Sigmoid colon (tissue), 7 donors: ENCODE results near the gene TRPM2. TPM values are rescaled to one million over a fixed set of nuclear protein-coding genes. Genes with fewer than 3 reads are reported as not detected.

Experiments
- DNase-seq: peaks from one replicate; pipeline ENCODE4 v3.0.0-alpha.2; 2019
- H3K27ac ChIP-seq, 4 donors: fragments of 200-600 bp; sonication (generic); one replicate each; pipeline ENCODE4 v1.5.1; 2016 to 2019; ENCODE audit warnings: mild to moderate bottlenecking in 1 of 4
- H3K27me3 ChIP-seq, 3 donors: fragments of 200-600 bp; sonication (generic); one replicate each; pipeline ENCODE4 v1.5.1; 2019; ENCODE audit warnings: mild to moderate bottlenecking in 1 of 3
- H3K36me3 ChIP-seq, 4 donors: fragments of 200-600 bp; sonication (generic); one replicate each; pipeline ENCODE4 v1.5.1; 2016 to 2019
- H3K4me1 ChIP-seq, 4 donors: fragments of 200-600 bp; sonication (generic); one replicate each; pipeline ENCODE4 v1.5.1; 2017 to 2019
- H3K4me3 ChIP-seq, 4 donors: fragments of 200-600 bp; sonication (generic); one replicate each; pipeline ENCODE4 v1.5.1; 2017 to 2019; ENCODE audit warnings: mild to moderate bottlenecking in 2 of 4, moderate library complexity in 1 of 4
- H3K9me3 ChIP-seq, 4 donors: fragments of 200-600 bp in 3 of 4; sonication (generic) in 3 of 4; one replicate each; pipeline versions ENCODE4 v1.5.1 to v1.6.1; 2013 to 2019
- EP300 ChIP-seq, 4 donors: sonication (generic); formaldehyde crosslinking; IDR thresholded peaks; one replicate each; pipeline ENCODE4 v1.6.1; 2017; ENCODE audit warnings: antibody characterized with exemption in 4 of 4
- POLR2A ChIP-seq, 2 donors: fragments of 450-650 bp; IDR thresholded peaks; one replicate each; pipeline ENCODE4 v1.6.1; 2016; ENCODE audit warnings: antibody characterized with exemption in 2 of 2, mild to moderate bottlenecking in 2 of 2, moderate library complexity in 2 of 2
- POLR2AphosphoS5 ChIP-seq, 4 donors: sonication (generic); formaldehyde crosslinking; IDR thresholded peaks; one replicate each; pipeline ENCODE4 v1.6.1; 2017; ENCODE audit warnings: antibody characterized with exemption in 4 of 4
- WGBS, 2 donors: extraction: QIAGEN DNeasy Blood & Tissue Kit; methylation state at CpG; one replicate each; pipeline ENCODE4 v1.1.7; 2013; 5-methylcytosine and 5-hydroxymethylcytosine counted together
- intact Hi-C: fragments of 100-400 bp; cut with DNase I; formaldehyde crosslinking; loops from one replicate; pipeline ENCODE4 v1.15.1; 2023
- polyA plus RNA-seq, 3 donors: library from polyadenylated mRNA; stranded (reverse); fragments of 200-250 nt; gene quantifications; one replicate each; pipeline ENCODE4 v1.2.3, GENCODE V29; 2013
- total RNA-seq, 4 donors: library from RNA; depleted of rRNA; stranded (reverse); fragments of >200 nt; gene quantifications; one replicate each; pipeline ENCODE4 v1.1.0, GENCODE V29; 2016
- TF ChIP-seq, protein P1 (sequence below), 4 experiments: fragments of 450-650 bp in 3 of 4; fragments of 200-600 bp in 1 of 4; IDR thresholded peaks; one replicate each; pipeline ENCODE4 v1.5.1; 2016 to 2019; ENCODE audit warnings: antibody characterized with exemption in 4 of 4, mild to moderate bottlenecking in 3 of 4, moderate library complexity in 2 of 4
- donor health status: healthy with polysubstance abuse.
- donor health status: Bipolar disorder and iron deficiency.
- donor health status: healthy.

The TRPM2 gene
- total and polyA plus RNA-seq, 7 donors, result 1.6 to 4.9 (median 3.4) TPM

- TF ChIP-seq POLR2A (IDR thresholded peaks at IDR 0.05) (no peak), POLR2AphosphoS5 (IDR thresholded peaks at IDR 0.05) (no peak), EP300 (IDR thresholded peaks at IDR 0.05) (no peak)
- TF ChIP-seq, protein P1, sequence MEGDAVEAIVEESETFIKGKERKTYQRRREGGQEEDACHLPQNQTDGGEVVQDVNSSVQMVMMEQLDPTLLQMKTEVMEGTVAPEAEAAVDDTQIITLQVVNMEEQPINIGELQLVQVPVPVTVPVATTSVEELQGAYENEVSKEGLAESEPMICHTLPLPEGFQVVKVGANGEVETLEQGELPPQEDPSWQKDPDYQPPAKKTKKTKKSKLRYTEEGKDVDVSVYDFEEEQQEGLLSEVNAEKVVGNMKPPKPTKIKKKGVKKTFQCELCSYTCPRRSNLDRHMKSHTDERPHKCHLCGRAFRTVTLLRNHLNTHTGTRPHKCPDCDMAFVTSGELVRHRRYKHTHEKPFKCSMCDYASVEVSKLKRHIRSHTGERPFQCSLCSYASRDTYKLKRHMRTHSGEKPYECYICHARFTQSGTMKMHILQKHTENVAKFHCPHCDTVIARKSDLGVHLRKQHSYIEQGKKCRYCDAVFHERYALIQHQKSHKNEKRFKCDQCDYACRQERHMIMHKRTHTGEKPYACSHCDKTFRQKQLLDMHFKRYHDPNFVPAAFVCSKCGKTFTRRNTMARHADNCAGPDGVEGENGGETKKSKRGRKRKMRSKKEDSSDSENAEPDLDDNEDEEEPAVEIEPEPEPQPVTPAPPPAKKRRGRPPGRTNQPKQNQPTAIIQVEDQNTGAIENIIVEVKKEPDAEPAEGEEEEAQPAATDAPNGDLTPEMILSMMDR (IDR thresholded peaks at IDR 0.05), result no peak
- Histone ChIP-seq H3K4me3 (no peak overlapping the region), H3K27me3 (no peaks in the 10 kb centered on the region), H3K27ac (no peak overlapping the region), H3K36me3 (no peaks in the 10 kb centered on the region), H3K9me3 (no peaks in the 10 kb centered on the region), H3K4me1 (peaks cover 0 to 10% (median 0%) of the 10 kb centered on the region in 4 donors)
- intact Hi-C loops, result no loop called here
- DNase-seq, result peak; percentile 19
- WGBS, 2 donors, result 78 to 79% methylated on average over 19 of the region's 19 CpGs
Measured at GRCh38 chr21:44445145-44445812, 91.9 kb downstream of the TRPM2 start.

- Histone ChIP-seq H3K36me3 (no peaks in the 10 kb centered on the region), H3K4me1 (peaks cover 0 to 10% (median 0%) of the 10 kb centered on the region in 4 donors), H3K27me3 (no peaks in the 10 kb centered on the region), H3K4me3 (no peak overlapping the region), H3K27ac (no peak overlapping the region), H3K9me3 (peaks cover 0 to 2% (median 0%) of the 10 kb centered on the region in 4 donors)
- 51 to 62% methylated on average over 13 of the region's 13 CpGs for WGBS, 2 donors
- TF ChIP-seq EP300 (IDR thresholded peaks at IDR 0.05), result no peak
- TF ChIP-seq POLR2A (IDR thresholded peaks at IDR 0.05), result no peak
- TF ChIP-seq, protein P1 (IDR thresholded peaks at IDR 0.05), result no peak
- no peak for TF ChIP-seq POLR2AphosphoS5 (IDR thresholded peaks at IDR 0.05)
- intact Hi-C loops, result no loop called here
- DNase-seq, result peak; percentile 53
Measured at GRCh38 chr21:44448651-44449131, 95.3 kb downstream of the TRPM2 start.

DNA sequence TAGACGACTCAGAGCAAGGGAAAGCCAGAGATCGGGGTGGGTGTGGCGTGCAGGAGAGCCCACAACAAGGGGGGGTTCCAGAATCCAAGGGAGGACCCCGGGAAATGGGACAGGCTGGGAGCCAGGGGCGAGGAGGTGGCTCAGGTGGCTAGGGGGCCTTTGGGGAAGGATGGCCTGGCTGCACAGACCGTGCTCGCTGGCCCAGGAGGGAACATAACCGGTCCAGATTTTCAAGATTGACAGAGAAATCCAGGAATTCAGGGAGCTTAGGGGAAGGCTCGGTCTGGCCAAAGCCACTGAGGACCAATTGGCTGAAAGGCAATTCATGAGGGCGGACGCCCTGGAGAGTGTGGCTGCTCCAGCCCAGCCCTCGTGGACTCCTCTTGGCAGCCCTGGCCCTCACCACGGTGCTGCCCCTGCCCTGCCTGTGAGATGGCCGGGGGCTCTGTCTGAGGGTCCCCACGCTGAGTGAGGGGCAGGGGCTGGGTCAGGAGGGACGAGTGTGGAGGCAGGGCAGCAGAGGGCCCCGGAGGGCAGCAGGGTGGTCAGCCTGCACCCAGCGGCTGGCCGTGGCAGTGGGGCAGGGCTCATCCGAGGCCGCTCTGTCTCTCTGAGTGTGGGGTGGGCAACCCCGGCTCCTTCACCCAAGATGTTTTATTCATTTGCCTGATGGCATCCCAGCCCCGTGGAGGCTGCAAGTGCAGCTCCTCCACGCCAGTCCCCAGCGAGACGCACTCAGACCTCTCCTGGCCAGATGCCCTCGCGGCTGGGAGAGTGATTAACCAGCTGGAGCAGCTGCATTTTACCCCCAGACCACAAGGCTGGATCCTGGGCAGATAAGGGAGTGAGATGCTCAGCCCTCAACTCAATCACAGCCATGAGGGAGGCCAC lies 96.3 kb downstream of the TRPM2 start:
- TF ChIP-seq, protein P1 (IDR thresholded peaks at IDR 0.05), result no peak
- no peak for TF ChIP-seq EP300 (IDR thresholded peaks at IDR 0.05)
- TF ChIP-seq POLR2A (IDR thresholded peaks at IDR 0.05), result no peak
- no peak for TF ChIP-seq POLR2AphosphoS5 (IDR thresholded peaks at IDR 0.05)
- no peaks in the 10 kb centered on the region for H3K27me3 ChIP-seq
- peaks cover 0 to 11% (median under 1%) of the 10 kb centered on the region in 4 donors for H3K4me1 ChIP-seq
- H3K4me3 ChIP-seq, result no peak overlapping the region
- peak; percentile 48 for DNase-seq
- WGBS, 2 donors, result 53 to 68% methylated on average over 28 of the region's 28 CpGs
- intact Hi-C loops, result loop anchor here (10.0 kb wide), 1 partner anchor 435 kb away; the partner anchor contains the start of gene TRAPPC10
- H3K9me3 ChIP-seq, result peaks cover 0 to 2% (median 0%) of the 10 kb centered on the region in 4 donors
- H3K27ac ChIP-seq, result peak overlapping the region in 1 of 4 donors; percentile 8
- H3K36me3 ChIP-seq, result no peaks in the 10 kb centered on the region

DNA sequence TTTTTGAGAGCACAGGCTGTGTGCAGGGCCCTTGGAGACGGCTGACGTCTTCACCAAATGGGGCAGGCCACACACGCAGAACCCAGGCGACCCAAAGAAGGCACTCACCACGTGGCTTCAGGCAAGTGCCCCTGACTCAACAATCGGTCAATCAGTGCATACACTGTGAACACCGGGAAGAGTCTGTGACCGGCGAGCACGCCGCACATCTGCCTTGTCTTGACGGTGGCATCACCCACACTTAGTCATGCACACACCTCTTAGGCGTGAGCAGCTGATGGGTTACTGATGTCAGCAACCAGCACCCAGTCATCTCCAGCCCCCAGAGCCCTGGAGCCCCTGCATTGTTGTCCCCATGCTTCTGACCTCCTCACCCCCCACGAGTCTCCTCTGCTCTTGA lies 97.0 kb downstream of the TRPM2 start:
- H3K27ac ChIP-seq, result no peak overlapping the region
- no peak for TF ChIP-seq POLR2AphosphoS5 (IDR thresholded peaks at IDR 0.05)
- TF ChIP-seq, protein P1 (IDR thresholded peaks at IDR 0.05), result no peak
- H3K27me3 ChIP-seq, result no peaks in the 10 kb centered on the region
- H3K4me1 ChIP-seq, result peaks cover 0 to 14% (median 3%) of the 10 kb centered on the region in 4 donors
- H3K4me3 ChIP-seq, result no peak overlapping the region
- H3K9me3 ChIP-seq, result peaks cover 0 to 2% (median 0%) of the 10 kb centered on the region in 4 donors
- intact Hi-C loops, result loop anchor here (10.0 kb wide), 1 partner anchor 436 kb away; the partner anchor contains the start of gene TRAPPC10
- H3K36me3 ChIP-seq, result no peaks in the 10 kb centered on the region
- 71 to 79% methylated on average over 14 of the region's 14 CpGs for WGBS, 2 donors
- no peak for DNase-seq
